Fibroblast of mammary gland (primary cell): Measurements from ENCODE around the gene RNF4.
A peak's percentile ranks its signal among the peaks of the same experiment; 100 is the strongest.

ENCODE experiments used
- DNase-seq: peaks from one replicate; pipeline ENCODE4 v3.0.0-alpha.2; 2010; ENCODE audit warnings: low read depth
- H3K4me3 ChIP-seq: 2 replicates; pipeline ENCODE4 v1.5.1; 2011; ENCODE audit warnings: low read depth, mild to moderate bottlenecking, low read length, moderate library complexity; ENCODE audit not compliant: control insufficient read depth
- CTCF ChIP-seq: conservative IDR thresholded peaks from 2 replicates; pipeline ENCODE4 v1.5.1; 2011; ENCODE audit warnings: low read depth, low read length, inconsistent platforms; ENCODE audit not compliant: control insufficient read depth, insufficient read depth

Gene RNF4

GRCh38 chr4:2437475-2438215, 31.3 kb upstream of the RNF4 start:
- DNase-seq: no peak
- TF ChIP-seq CTCF: no peak
- H3K4me3 ChIP-seq: no peak overlapping the region

GRCh38 chr4:2438822-2439718, 29.8 kb upstream of the RNF4 start:
- no peak for DNase-seq
- TF ChIP-seq CTCF: no peak
- H3K4me3 ChIP-seq: no peak overlapping the region

GRCh38 chr4:2441393-2442174, 27.3 kb upstream of the RNF4 start:
- no peak overlapping the region for H3K4me3 ChIP-seq
- DNase-seq: peak; percentile 66
- TF ChIP-seq CTCF: peak; percentile 82

- no peak for DNase-seq
- no peak for TF ChIP-seq CTCF
- no peak overlapping the region for H3K4me3 ChIP-seq
Measured at GRCh38 chr4:2442175-2442993, 26.5 kb upstream of the RNF4 start.

- DNase-seq: no peak
- no peak for TF ChIP-seq CTCF
- H3K4me3 ChIP-seq: no peak overlapping the region
Measured at GRCh38 chr4:2443061-2443730, 25.7 kb upstream of the RNF4 start.
